Liver (tissue), 9 donors: ENCODE measurements around the gene A1CF. TPM values are rescaled to one million over a fixed set of nuclear protein-coding genes. Genes with fewer than 3 reads are reported as not detected.

Source experiments
- DNase-seq: peaks from one replicate; pipeline ENCODE4 v3.0.0-alpha.2; 2017; ENCODE audit warnings: low spot score
- H3K27ac ChIP-seq, 2 donors: one replicate each; pipeline ENCODE4 v1.7.0; 2013; ENCODE audit warnings: inconsistent platforms in 2 of 2, low read length in 2 of 2, control low read depth in 1 of 2, low read depth in 1 of 2, mild to moderate bottlenecking in 1 of 2
- H3K27me3 ChIP-seq, 4 donors: one replicate each; pipeline versions ENCODE4 v1.6.1 to v1.7.0; 2013; ENCODE audit warnings: low read length in 3 of 4, inconsistent platforms in 1 of 4, mild to moderate bottlenecking in 1 of 4, moderate library complexity in 1 of 4; ENCODE audit not compliant: control insufficient read depth in 4 of 4, insufficient read depth in 4 of 4
- H3K36me3 ChIP-seq, 4 donors: one replicate each; pipeline versions ENCODE4 v1.6.1 to v1.7.0; 2013; ENCODE audit warnings: low read length in 3 of 4, mild to moderate bottlenecking in 3 of 4, low read depth in 1 of 4, moderate library complexity in 1 of 4; ENCODE audit not compliant: control insufficient read depth in 4 of 4, insufficient read depth in 3 of 4
- H3K4me1 ChIP-seq, 4 donors: one replicate each; pipeline versions ENCODE4 v1.6.1 to v1.7.0; 2013; ENCODE audit warnings: low read length in 3 of 4, mild to moderate bottlenecking in 3 of 4, moderate library complexity in 1 of 4; ENCODE audit not compliant: control insufficient read depth in 4 of 4, insufficient read depth in 4 of 4
- H3K4me3 ChIP-seq, 3 donors: one replicate each; pipeline versions ENCODE4 v1.6.1 to v1.7.0; 2013; ENCODE audit warnings: low read length in 3 of 3, control low read depth in 1 of 3, low read depth in 1 of 3, mild to moderate bottlenecking in 1 of 3
- H3K9ac ChIP-seq, 2 donors: one replicate each; pipeline ENCODE4 v1.7.0; 2013; ENCODE audit warnings: low read length in 2 of 2, mild to moderate bottlenecking in 2 of 2, moderate library complexity in 2 of 2, control low read depth in 1 of 2, low read depth in 1 of 2
- H3K9me3 ChIP-seq, 4 donors: one replicate each; pipeline versions ENCODE4 v1.6.1 to v1.7.0; 2013; ENCODE audit warnings: low read length in 3 of 4; ENCODE audit not compliant: control insufficient read depth in 4 of 4
- EGR1 ChIP-seq, 2 donors: IDR thresholded peaks; 2 replicates each; pipeline ENCODE4 v1.6.1; 2016 to 2018; ENCODE audit warnings: antibody characterized with exemption in 2 of 2, low read depth in 2 of 2
- FOXA1 ChIP-seq: IDR thresholded peaks from 2 replicates; pipeline ENCODE4 v1.6.1; 2016; ENCODE audit warnings: antibody characterized with exemption
- FOXA2 ChIP-seq: IDR thresholded peaks from 2 replicates; pipeline ENCODE4 v1.6.1; 2016; ENCODE audit warnings: antibody characterized with exemption
- HNF4A ChIP-seq, 2 donors: conservative IDR thresholded peaks; 2 replicates each; pipeline ENCODE4 v1.6.1; 2016; ENCODE audit warnings: antibody characterized with exemption in 2 of 2, mild to moderate bottlenecking in 2 of 2
- HNF4G ChIP-seq: IDR thresholded peaks from 2 replicates; pipeline ENCODE4 v1.6.1; 2016; ENCODE audit warnings: antibody characterized with exemption
- JUND ChIP-seq, 2 donors: IDR thresholded peaks; 2 replicates each; pipeline ENCODE4 v1.6.1; 2016; ENCODE audit warnings: antibody characterized with exemption in 2 of 2
- NR2F2 ChIP-seq: IDR thresholded peaks from 2 replicates; pipeline ENCODE4 v1.6.1; 2016; ENCODE audit warnings: antibody characterized with exemption
- RAD21 ChIP-seq, 2 donors: IDR thresholded peaks; 2 replicates each; pipeline ENCODE4 v1.6.1; 2016; ENCODE audit warnings: antibody characterized with exemption in 2 of 2, mild to moderate bottlenecking in 2 of 2
- RXRA ChIP-seq, 2 donors: IDR thresholded peaks; 2 replicates each; pipeline ENCODE4 v1.6.1; 2017 to 2018; ENCODE audit warnings: antibody characterized with exemption in 2 of 2, mild to moderate bottlenecking in 1 of 2
- SP1 ChIP-seq: IDR thresholded peaks from 2 replicates; pipeline ENCODE4 v1.6.1; 2018; ENCODE audit warnings: antibody characterized with exemption, mild to moderate bottlenecking
- TAF1 ChIP-seq: conservative IDR thresholded peaks from 2 replicates; pipeline ENCODE4 v1.6.1; 2016; ENCODE audit warnings: antibody characterized with exemption, mild to moderate bottlenecking
- YY1 ChIP-seq: IDR thresholded peaks from 2 replicates; pipeline ENCODE4 v1.6.1; 2016; ENCODE audit warnings: antibody characterized with exemption, mild to moderate bottlenecking
- WGBS: extraction: QIAGEN DNeasy Blood & Tissue Kit; methylation state at CpG from one replicate; pipeline ENCODE4 v1.1.7; 2013; 5-methylcytosine and 5-hydroxymethylcytosine counted together
- polyA plus RNA-seq, 2 donors: library from polyadenylated mRNA; stranded (reverse) in 1 of 2; unstranded in 1 of 2; fragments of 200-250 nt in 1 of 2; fragments of >200 nt in 1 of 2; fragmentation: Nextera tagmentation in 1 of 2; extraction: Ambion mirVana in 1 of 2; gene quantifications; one replicate each; pipeline versions ENCODE4 v1.2.1 to v1.2.3, GENCODE V29; 2013 to 2015
- total RNA-seq, 2 donors: library from RNA; depleted of rRNA; stranded (reverse); fragments of >200 nt; gene quantifications; one replicate each; pipeline ENCODE4 v1.2.3, GENCODE V29; 2014
- TF ChIP-seq, protein P1 (sequence below): IDR thresholded peaks from 2 replicates; pipeline ENCODE4 v1.6.1; 2016; ENCODE audit warnings: antibody characterized with exemption
- TF ChIP-seq, protein P2 (sequence below): fragments of 150-350 bp; IDR thresholded peaks from 2 replicates; pipeline ENCODE4 v1.5.1; 2017; ENCODE audit warnings: improper control_type of control experiment, low read depth, low read length; ENCODE audit not compliant: missing input control
- TF ChIP-seq, protein P3 (sequence below): IDR thresholded peaks from 2 replicates; pipeline ENCODE4 v1.6.1; 2016; ENCODE audit warnings: antibody characterized with exemption
- TF ChIP-seq, protein P4 (sequence below): IDR thresholded peaks from 2 replicates; pipeline ENCODE4 v1.6.1; 2016; ENCODE audit warnings: antibody characterized with exemption
- TF ChIP-seq, protein P5 (sequence below): IDR thresholded peaks from 2 replicates; pipeline ENCODE4 v1.6.1; 2016; ENCODE audit warnings: antibody characterized with exemption, mild to moderate bottlenecking
- donor health status: healthy.
- donor health status: healthy.
- donor health status: healthy.
- donor health status: healthy.
- donor health status: healthy.

A1CF gene
- total and polyA plus RNA-seq, 4 donors: 31.8 to 198 (median 111) TPM

DNA sequence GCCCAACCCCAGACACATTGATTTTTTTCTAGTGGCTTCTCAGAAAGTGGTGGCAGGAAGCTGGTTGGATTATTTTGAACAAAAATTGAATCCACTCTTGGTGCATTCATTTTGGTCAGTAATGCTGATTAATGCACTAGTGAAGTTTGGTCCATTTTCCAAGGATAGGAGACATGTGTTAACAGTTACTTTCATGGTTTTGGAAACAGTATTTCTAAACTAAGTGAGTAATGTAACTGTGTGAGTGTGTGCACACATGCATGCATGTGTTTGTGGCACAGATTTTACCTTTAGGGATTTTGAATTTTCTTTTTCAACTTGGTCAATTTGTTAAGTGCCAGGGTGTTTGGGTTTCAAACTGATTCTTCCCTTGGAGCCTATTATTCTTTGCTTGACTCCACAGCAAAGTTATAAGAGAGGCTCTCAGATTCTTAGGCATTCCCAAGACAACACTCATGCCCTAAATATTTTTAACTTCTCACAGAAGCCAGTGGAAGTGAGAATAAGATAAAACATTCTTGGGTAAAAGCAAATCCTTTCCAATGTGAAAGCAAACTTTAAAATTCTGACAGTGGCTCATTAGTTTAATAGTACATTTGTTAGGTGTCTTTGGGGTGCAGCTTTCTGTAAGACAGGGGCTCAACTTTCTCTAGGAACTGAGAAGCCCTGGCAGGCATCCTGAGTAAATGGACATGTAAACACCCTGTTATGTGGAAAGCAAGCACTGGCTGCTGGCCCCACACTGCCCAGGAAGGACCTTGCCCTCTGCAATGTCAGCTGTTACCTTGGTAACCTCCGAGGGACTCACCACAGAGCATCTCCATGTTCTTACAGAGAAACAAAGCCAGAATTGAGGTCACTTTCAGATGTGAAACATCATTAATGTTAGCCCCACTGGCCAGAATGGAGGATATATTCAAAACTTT is 77.3 kb downstream of the A1CF start:
- 8% methylated on average over 1 of the region's 1 CpG for WGBS
- Histone ChIP-seq H3K36me3 (peaks cover 0 to 53% (median 15%) of the 10 kb centered on the region in 4 donors), H3K4me1 (peaks cover 6 to 46% (median 24%) of the 10 kb centered on the region in 4 donors), H3K9ac (no peak overlapping the region), H3K4me3 (no peak overlapping the region), H3K27ac (peak overlapping the region; percentile 62 to 74), H3K9me3 (no peaks in the 10 kb centered on the region), H3K27me3 (no peaks in the 10 kb centered on the region)
- DNase-seq: peak; percentile 59
- peak; percentile 63 to 87 for TF ChIP-seq RXRA (IDR thresholded peaks at IDR 0.05)
- TF ChIP-seq, protein P1, sequence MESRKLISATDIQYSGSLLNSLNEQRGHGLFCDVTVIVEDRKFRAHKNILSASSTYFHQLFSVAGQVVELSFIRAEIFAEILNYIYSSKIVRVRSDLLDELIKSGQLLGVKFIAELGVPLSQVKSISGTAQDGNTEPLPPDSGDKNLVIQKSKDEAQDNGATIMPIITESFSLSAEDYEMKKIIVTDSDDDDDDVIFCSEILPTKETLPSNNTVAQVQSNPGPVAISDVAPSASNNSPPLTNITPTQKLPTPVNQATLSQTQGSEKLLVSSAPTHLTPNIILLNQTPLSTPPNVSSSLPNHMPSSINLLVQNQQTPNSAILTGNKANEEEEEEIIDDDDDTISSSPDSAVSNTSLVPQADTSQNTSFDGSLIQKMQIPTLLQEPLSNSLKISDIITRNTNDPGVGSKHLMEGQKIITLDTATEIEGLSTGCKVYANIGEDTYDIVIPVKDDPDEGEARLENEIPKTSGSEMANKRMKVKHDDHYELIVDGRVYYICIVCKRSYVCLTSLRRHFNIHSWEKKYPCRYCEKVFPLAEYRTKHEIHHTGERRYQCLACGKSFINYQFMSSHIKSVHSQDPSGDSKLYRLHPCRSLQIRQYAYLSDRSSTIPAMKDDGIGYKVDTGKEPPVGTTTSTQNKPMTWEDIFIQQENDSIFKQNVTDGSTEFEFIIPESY: peak; percentile 64
- TF ChIP-seq SP1: peak; percentile 85
- TF ChIP-seq YY1: peak; percentile 89
- TF ChIP-seq FOXA2: peak; percentile 97
- TF ChIP-seq HNF4A (conservative IDR thresholded peaks at IDR 0.05): peak; percentile 95 to 97
- TF ChIP-seq EGR1 (IDR thresholded peaks at IDR 0.05; ENCODE audit: low read depth in 2 of 2): peak in 1 of 2 donors; percentile 64
- TF ChIP-seq FOXA1: peak; percentile 96
- TF ChIP-seq, protein P2, sequence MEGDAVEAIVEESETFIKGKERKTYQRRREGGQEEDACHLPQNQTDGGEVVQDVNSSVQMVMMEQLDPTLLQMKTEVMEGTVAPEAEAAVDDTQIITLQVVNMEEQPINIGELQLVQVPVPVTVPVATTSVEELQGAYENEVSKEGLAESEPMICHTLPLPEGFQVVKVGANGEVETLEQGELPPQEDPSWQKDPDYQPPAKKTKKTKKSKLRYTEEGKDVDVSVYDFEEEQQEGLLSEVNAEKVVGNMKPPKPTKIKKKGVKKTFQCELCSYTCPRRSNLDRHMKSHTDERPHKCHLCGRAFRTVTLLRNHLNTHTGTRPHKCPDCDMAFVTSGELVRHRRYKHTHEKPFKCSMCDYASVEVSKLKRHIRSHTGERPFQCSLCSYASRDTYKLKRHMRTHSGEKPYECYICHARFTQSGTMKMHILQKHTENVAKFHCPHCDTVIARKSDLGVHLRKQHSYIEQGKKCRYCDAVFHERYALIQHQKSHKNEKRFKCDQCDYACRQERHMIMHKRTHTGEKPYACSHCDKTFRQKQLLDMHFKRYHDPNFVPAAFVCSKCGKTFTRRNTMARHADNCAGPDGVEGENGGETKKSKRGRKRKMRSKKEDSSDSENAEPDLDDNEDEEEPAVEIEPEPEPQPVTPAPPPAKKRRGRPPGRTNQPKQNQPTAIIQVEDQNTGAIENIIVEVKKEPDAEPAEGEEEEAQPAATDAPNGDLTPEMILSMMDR: no peak
- TF ChIP-seq JUND (IDR thresholded peaks at IDR 0.05): peak; percentile 42 to 87
- no peak for TF ChIP-seq NR2F2
- TF ChIP-seq, protein P3, sequence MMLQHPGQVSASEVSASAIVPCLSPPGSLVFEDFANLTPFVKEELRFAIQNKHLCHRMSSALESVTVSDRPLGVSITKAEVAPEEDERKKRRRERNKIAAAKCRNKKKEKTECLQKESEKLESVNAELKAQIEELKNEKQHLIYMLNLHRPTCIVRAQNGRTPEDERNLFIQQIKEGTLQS: no peak
- peak; percentile 32 to 54 for TF ChIP-seq RAD21 (IDR thresholded peaks at IDR 0.05)
- TF ChIP-seq, protein P4, sequence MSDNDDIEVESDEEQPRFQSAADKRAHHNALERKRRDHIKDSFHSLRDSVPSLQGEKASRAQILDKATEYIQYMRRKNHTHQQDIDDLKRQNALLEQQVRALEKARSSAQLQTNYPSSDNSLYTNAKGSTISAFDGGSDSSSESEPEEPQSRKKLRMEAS: peak; percentile 93
- TF ChIP-seq TAF1: no peak
- TF ChIP-seq, protein P5, sequence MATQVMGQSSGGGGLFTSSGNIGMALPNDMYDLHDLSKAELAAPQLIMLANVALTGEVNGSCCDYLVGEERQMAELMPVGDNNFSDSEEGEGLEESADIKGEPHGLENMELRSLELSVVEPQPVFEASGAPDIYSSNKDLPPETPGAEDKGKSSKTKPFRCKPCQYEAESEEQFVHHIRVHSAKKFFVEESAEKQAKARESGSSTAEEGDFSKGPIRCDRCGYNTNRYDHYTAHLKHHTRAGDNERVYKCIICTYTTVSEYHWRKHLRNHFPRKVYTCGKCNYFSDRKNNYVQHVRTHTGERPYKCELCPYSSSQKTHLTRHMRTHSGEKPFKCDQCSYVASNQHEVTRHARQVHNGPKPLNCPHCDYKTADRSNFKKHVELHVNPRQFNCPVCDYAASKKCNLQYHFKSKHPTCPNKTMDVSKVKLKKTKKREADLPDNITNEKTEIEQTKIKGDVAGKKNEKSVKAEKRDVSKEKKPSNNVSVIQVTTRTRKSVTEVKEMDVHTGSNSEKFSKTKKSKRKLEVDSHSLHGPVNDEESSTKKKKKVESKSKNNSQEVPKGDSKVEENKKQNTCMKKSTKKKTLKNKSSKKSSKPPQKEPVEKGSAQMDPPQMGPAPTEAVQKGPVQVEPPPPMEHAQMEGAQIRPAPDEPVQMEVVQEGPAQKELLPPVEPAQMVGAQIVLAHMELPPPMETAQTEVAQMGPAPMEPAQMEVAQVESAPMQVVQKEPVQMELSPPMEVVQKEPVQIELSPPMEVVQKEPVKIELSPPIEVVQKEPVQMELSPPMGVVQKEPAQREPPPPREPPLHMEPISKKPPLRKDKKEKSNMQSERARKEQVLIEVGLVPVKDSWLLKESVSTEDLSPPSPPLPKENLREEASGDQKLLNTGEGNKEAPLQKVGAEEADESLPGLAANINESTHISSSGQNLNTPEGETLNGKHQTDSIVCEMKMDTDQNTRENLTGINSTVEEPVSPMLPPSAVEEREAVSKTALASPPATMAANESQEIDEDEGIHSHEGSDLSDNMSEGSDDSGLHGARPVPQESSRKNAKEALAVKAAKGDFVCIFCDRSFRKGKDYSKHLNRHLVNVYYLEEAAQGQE: peak; percentile 75
- TF ChIP-seq HNF4G: peak; percentile 89
